Neutrophil (primary cell): ENCODE results near the gene GPC5.

Source experiments
- H3K27ac ChIP-seq: fragments of 200-600 bp; sonication (generic); 2 replicates; pipeline ENCODE4 v1.5.1; 2016; ENCODE audit warnings: mild to moderate bottlenecking, moderate library complexity
- H3K27me3 ChIP-seq: fragments of 200-600 bp; sonication (generic); 2 replicates; pipeline ENCODE4 v1.6.0; 2016; ENCODE audit warnings: mild to moderate bottlenecking
- H3K36me3 ChIP-seq: fragments of 200-600 bp; sonication (generic); 2 replicates; pipeline ENCODE4 v1.5.1; 2017
- H3K4me1 ChIP-seq, 2 experiments: fragments of 200-600 bp in 1 of 2; sonication (generic) in 1 of 2; 1 replicate in 1 of 2; 2 replicates in 1 of 2; pipeline versions ENCODE4 v1.5.1 to v1.6.1; 2013 to 2016; ENCODE audit warnings: low read depth in 1 of 2, low read length in 1 of 2, mild to moderate bottlenecking in 1 of 2, moderate library complexity in 1 of 2; ENCODE audit not compliant: control insufficient read depth in 1 of 2, insufficient read depth in 1 of 2
- H3K4me3 ChIP-seq, 2 experiments: fragments of 200-600 bp in 1 of 2; sonication (generic) in 1 of 2; 1 replicate in 1 of 2; 2 replicates in 1 of 2; pipeline ENCODE4 v1.5.1; 2013 to 2016; ENCODE audit warnings: low read depth in 1 of 2, low read length in 1 of 2, mild to moderate bottlenecking in 1 of 2, moderate library complexity in 1 of 2
- H3K9me3 ChIP-seq: fragments of 200-600 bp; sonication (generic); 2 replicates; pipeline ENCODE4 v1.5.1; 2016
- CTCF ChIP-seq: fragments of 200-600 bp; sonication (generic); IDR thresholded peaks from 2 replicates; pipeline ENCODE4 v1.5.1; 2016; ENCODE audit warnings: antibody characterized with exemption

The GPC5 gene

GRCh38 chr13:92459306-92459705, 1060.9 kb downstream of the GPC5 start:
- H3K4me1 ChIP-seq, result no peaks in the 10 kb centered on the region
- H3K36me3 ChIP-seq, result no peaks in the 10 kb centered on the region
- H3K9me3 ChIP-seq, result no peaks in the 10 kb centered on the region
- no peak for TF ChIP-seq CTCF
- H3K27me3 ChIP-seq, result no peaks in the 10 kb centered on the region
- H3K27ac ChIP-seq, result no peak overlapping the region
- no peak overlapping the region for H3K4me3 ChIP-seq

- Histone ChIP-seq H3K27ac (no peak overlapping the region), H3K4me3 (no peak overlapping the region), H3K9me3 (no peaks in the 10 kb centered on the region), H3K36me3 (no peaks in the 10 kb centered on the region), H3K27me3 (no peaks in the 10 kb centered on the region), H3K4me1 (no peaks in the 10 kb centered on the region)
- no peak for TF ChIP-seq CTCF
These were observed 1062.1 kb downstream of the GPC5 start for GRCh38 chr13:92460479-92460878.

GRCh38 chr13:92461402-92461801, 1063.0 kb downstream of the GPC5 start:
- no peaks in the 10 kb centered on the region for H3K9me3 ChIP-seq
- no peaks in the 10 kb centered on the region for H3K27me3 ChIP-seq
- no peak overlapping the region for H3K27ac ChIP-seq
- H3K36me3 ChIP-seq, result no peaks in the 10 kb centered on the region
- no peaks in the 10 kb centered on the region for H3K4me1 ChIP-seq
- H3K4me3 ChIP-seq, result no peak overlapping the region
- no peak for TF ChIP-seq CTCF

- H3K27ac ChIP-seq, result no peak overlapping the region
- H3K4me3 ChIP-seq, result no peak overlapping the region
- no peaks in the 10 kb centered on the region for H3K27me3 ChIP-seq
- no peak for TF ChIP-seq CTCF
- H3K4me1 ChIP-seq, result no peaks in the 10 kb centered on the region
- H3K36me3 ChIP-seq, result no peaks in the 10 kb centered on the region
- H3K9me3 ChIP-seq, result no peaks in the 10 kb centered on the region
These were observed 1063.4 kb downstream of the GPC5 start for GRCh38 chr13:92461831-92462230.

GRCh38 chr13:92463134-92463533, 1064.7 kb downstream of the GPC5 start:
- Histone ChIP-seq H3K27ac (no peak overlapping the region), H3K4me3 (no peak overlapping the region)
- TF ChIP-seq CTCF, result no peak

More at GRCh38 chr13:92463134-92463533, 1064.7 kb downstream of the GPC5 start:
- Histone ChIP-seq H3K4me1 (no peaks in the 10 kb centered on the region), H3K9me3 (no peaks in the 10 kb centered on the region), H3K36me3 (no peaks in the 10 kb centered on the region), H3K27me3 (no peaks in the 10 kb centered on the region)
